ENCODE results near the gene KIFC1.

Gene KIFC1

DNA sequence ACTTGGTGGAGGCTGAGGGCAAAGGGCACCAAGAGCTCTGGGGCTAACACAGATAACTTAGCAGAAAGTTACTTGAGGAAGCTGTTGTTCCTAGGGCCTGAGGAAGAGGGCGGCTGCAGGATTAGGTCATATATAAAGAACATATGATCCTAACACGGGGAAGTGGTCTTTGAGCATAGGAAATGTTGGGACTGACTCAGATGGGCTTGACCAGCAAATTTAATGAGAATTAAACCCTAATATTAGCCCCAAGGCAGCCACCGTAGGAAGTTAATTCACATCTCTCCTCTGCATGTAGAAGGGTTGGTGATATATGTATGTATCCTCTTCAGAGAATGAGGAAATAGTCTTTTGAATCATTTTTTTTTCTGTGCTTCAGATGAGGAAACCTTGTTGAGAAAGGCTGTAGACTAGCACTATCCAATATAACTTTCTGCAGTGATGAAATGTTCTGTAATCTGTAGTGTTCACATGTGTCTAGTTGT is 53.5 kb downstream of the KIFC1 start:
- DNase-seq, result peak; percentile 50

DNA sequence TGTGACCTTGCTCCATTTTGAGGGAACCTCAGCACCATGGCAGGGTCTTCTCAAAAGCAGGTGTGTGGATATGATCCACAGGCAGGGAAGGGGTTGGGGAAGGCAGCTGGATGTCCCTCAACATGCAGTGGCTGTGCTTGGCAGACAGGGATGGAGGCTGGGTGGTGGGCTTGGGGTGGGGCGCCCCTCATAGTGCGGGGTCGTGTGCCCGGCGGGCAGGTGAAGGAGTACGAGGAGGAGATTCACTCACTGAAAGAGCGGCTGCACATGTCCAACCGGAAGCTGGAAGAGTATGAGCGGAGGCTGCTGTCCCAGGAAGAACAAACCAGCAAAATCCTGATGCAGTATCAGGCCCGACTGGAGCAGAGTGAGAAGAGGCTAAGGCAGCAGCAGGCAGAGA is 54.7 kb downstream of the KIFC1 start:
- no peak for DNase-seq

DNA sequence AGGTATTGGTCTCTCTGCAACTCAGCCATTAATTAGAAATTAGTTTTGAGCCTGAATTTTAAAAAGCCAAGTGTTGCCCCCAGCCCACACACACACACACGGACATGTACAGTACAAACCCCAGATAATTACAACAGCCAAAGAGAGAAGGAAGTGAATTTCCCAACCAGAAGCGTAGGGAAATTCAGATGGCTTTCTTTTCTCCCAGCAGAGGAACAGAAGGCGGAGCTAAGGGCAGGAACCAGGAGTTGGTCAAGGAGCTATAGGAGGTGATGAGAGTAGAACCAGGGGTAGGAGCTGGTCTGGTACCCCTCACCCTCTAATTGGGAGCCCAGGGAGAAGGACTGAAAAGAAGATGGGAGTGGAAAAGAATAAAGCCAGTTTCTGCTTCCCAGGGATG is 58.8 kb downstream of the KIFC1 start:
- no peak for DNase-seq

DNA sequence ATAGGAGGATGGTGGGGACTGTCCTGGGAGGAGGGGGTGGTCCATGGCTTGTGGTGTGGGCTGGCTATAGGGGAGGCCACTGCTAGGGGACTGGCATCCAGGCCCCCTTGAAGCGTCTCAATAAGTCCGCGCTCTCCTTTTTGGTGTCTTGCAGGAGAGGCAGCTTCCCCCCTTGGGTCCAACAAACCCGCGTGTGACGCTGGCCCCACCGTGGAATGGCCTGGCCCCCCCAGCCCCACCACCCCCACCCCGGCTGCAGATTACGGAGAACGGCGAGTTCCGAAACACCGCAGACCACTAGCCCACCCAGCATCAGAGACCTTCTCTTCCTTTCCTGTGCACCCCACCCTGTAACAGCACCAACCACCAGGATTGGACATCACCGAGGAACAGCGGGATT is 60.0 kb downstream of the KIFC1 start:
- DNase-seq, result no peak

DNA sequence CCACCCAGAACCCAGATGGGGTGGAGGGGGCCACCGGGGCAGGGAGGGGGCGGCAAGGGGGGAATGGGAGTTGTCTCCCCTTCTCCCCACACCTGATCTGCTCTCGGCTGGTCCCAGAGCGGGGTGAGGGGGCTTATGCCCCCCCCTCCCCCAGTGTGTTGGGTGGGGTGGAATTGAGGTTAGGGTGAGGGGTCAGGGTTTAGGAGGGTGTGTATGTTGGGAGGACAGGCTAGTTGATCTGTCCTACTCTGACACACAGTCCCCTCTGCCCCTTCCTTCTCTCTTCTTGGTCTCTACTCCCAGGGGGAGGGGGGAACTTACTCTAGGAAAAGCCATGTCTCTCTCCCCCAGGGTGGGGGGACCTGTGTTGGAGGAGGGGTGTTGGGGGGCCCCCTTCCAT is 60.9 kb downstream of the KIFC1 start:
- no peak for DNase-seq

DNA sequence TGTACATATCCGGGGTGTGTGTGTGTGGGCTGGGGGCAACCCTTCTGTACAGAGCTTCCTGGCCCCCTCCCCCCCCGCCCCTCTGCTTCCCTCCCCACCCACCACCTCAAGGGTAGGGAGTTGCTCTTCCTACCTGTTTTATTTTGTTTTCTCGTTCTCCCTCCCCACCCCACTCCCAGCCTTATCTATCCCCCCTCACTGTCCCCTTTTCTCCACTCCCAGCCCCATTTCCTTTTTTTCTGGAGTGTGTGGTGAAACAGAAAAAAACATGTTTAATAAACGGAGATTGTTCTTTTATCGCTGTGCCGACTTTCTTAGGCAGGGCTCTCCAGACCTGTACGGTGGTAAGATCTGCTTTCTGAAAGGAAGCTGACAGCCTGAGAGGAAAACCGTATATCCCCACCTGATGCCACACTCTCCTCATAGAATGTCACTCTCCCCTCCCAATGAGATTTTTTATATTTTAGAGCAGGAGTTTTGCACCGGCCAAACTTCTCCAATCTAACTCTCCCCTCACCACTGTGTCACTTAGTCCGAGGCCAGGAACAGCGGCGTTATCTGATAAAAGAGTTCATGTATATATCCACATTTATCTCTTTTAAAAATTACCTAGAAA is 61.9 kb downstream of the KIFC1 start:
- DNase-seq, result peak; percentile 47

DNA sequence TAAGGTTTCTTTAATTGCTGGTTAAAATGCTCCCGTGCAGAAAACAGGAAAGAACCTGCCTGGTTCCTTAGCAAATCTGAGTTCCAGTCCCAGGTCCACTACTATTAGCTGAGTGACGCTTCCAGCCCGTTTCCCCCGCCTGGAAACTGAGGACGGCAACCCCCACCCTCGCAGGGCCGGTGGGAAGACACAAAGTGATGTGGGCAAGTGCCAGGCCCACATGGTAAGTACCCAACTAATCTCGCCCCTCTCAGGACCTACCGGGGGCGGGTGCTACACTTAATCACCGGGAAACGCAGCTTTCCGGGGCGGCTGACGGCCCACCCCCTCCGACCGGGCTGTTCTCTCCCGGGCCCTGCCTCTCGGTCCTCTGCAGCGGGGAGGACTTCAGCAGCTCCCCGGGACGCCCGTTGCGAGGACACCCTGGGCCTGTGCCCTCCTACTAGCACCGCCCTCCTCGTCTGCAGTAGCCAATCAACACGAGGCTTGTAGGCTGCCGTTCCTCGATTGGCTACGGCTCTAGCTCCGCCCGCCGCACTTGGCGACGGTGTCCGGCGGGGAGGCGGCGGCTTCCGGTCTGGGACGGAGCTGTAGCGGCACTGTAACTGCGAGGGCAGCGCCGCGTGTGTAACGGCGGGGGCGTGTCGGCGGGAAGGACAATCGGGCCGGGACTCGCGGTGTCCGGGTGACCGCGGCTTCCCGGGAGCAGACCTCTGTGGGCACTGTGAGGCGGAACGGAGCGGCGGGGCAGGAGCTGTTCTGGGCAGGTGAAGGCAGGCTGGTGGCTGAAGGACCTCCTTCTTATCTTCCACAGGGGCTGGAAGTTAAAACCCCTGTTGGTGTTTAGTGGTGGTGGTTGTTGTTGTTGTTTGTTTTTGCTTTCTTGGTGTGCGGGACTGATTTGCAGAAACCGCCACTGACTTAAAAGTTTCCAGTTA is 62.7 kb downstream of the KIFC1 start, which contains the start of gene ZBTB9:
TSS of gene ZBTB9 (plus strand) at position 568 of the 938 bp plus-strand sequence. CDS start 525 bp downstream, outside the sequence.
- peak; percentile 98 for DNase-seq

DNA sequence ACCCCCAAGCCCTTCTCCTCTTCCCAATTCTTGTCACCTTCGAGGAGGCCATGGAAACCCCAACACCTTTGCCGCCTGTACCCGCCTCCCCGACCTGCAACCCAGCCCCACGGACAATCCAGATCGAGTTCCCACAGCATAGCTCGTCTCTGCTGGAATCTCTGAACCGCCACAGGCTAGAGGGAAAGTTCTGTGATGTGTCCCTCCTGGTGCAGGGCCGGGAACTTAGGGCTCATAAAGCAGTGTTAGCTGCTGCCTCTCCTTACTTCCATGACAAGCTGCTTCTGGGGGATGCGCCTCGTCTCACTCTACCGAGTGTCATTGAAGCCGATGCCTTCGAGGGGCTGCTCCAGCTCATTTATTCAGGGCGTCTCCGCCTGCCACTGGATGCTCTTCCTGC is 63.4 kb downstream of the KIFC1 start:
- no peak for DNase-seq

DNA sequence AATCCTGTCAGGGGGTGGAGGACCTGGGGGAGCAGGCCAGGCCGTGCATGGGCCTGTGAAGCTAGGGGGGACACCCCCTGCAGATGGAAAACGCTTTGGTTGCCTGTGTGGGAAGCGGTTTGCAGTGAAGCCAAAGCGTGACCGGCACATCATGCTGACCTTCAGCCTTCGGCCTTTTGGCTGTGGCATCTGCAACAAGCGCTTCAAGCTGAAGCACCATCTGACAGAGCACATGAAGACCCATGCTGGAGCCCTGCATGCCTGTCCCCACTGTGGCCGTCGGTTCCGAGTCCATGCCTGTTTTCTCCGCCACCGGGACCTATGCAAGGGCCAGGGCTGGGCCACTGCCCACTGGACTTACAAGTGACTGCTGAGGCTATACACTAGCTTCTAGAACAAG is 64.5 kb downstream of the KIFC1 start:
- DNase-seq, result no peak

DNA sequence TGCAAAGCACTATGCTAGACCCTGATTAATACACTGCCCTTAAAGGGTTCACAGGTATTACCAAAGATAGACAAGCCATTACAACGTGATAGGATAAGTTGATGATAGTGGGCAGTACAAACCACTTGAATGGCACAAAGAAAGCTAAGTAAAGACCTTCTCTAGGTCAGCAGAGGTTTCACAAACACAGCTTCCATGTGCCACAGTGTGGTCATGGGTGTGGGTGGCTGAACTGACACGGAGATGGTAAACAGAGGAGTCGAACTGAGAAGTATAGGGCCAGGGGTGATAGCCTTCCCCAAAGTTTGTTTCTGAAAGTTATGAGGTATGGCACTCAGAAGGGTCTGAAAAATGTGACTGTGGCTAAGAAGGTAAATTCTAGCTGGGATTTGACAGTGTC is 67.1 kb downstream of the KIFC1 start:
- no peak for DNase-seq

DNA sequence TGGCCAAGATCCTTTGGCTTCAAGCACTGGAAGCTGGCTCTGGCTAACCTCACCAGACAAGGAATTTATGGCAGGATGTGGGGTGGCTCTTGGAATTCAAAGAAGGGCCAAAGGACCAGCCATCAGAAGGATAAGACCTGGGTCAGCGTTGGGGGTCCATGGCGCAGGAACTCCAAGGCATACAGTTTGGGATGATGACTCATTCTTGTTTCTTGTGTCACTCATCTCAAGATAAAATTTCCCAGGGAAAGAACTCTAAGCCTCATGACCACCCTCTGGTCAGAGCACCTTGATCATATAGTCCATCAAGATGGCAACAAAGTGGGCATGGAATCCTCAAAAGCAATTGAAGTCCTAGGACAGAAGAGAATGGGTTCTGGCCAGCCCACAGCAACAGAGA is 67.6 kb downstream of the KIFC1 start:
- no peak for DNase-seq

Data from hematopoietic multipotent progenitor cell treated with erythropoietin and hydrocortisone succinate and interleukin-3 and kit ligand, for 6 days (in vitro differentiated cells).